Inflammatory macrophage (primary cell): ENCODE measurements around the gene PPP1R12B.
"Not testable (repeated sequence)": the region's sequence is repeated elsewhere in the genome, so short reads cannot be mapped to it uniquely, and the experiment has no call there.

ENCODE experiments used
- DNase-seq, 2 donors: peaks; one replicate each; pipeline ENCODE4 v3.0.0-alpha.2; 2020 to 2022

PPP1R12B gene

DNA sequence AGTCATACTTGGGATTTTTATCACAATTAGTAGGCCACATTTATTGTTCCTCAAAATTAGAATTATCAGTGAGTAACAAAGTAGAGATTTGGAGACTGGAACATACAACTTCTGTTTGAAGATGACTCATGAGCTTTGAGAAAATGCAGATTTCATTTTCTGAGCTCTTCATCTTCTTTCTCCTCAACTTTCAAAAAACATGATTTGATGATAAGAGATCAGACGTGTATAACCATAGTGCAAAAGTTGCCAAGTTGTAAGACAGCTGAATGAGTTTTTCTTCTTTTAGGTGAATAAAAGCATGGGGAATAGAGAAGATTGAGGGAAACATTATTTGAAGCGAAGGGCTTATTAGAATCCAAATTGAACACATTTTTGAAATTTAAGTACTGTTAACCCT is 58.4 kb downstream of the PPP1R12B start:
- not testable (repeated sequence) for DNase-seq

DNA sequence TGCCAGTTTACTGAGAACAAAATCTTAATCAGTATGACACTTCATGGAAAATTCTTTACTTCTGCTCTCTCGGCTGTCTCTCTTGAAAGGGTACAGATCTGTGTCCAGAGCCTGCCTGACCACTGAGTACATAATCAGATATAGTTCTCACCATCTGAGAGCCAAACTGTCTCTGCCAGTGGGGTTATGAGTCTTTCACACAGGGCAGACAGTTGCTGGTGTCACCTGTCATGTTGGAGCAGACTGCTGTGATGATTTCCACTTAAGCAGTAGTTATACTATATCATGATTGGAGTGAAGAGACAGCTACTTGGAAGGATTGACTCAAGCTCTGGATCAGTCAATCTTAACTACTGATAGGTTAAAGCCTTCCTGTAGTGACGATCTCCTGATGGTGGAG is 58.9 kb downstream of the PPP1R12B start:
- not testable (repeated sequence) for DNase-seq

DNA sequence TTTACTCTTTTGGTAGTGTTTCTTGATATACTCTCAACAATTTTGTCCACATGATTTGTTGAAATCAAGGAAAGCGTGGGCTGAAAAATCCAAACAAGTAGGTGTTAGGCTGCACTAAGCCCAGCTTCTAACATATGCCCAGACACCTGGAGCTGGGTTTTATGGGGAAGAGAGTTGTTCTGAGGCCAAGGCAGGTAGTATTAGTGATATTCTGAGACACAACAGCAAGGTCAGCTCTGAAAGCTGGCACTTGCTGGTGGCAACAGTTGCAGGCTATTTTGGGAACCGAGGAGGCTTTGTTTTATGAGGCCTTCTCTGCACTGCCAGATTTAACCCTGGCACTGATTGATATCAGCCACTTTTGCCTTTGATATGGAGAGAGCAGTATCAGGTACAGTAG is 61.8 kb downstream of the PPP1R12B start:
- peak in 1 of 2 donors; percentile 25 for DNase-seq

DNA sequence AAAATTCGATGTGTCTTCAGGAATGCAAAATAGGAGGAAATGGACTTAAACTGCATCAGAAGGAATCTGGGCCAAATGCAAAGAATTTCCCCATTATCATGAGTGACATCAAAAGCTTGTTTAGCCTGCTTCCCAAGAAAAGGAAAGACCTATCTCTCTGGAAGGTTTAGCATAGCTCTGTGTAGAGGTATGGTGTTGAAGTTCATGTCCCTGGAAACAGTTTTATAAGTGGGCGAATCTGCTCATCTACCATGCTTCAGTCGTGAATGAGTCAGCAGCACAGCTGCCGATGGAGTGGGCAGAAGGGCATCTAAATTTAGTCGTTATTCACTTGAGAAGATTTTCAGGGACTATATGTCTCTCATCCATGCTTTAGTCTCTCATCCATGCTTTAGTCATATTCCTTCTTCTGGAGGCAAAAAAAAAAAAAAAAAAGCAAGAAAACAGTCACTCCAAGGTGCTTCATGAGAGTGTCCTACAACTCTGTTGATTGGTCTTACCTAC is 62.4 kb downstream of the PPP1R12B start:
- peak; percentile 26 to 43 for DNase-seq

DNA sequence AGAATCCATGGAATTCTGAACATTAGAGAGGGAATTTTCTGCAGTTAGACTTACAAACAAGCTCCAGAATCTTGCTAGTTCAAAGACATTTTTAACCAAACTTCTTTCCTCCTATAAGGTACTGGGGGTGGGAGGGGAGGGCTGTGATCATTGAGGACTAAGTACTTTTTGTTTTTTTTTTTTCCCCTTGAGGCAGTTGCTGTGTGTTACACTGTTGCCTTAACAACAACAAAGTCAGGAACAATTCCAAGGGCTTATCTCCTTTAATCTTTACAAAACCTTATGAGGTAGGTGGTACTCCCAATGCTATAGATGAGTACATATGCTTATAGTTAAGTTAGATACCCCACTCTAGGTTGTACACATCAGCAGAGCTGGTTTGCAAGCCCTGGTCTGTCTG is 62.9 kb downstream of the PPP1R12B start:
- no peak for DNase-seq

DNA sequence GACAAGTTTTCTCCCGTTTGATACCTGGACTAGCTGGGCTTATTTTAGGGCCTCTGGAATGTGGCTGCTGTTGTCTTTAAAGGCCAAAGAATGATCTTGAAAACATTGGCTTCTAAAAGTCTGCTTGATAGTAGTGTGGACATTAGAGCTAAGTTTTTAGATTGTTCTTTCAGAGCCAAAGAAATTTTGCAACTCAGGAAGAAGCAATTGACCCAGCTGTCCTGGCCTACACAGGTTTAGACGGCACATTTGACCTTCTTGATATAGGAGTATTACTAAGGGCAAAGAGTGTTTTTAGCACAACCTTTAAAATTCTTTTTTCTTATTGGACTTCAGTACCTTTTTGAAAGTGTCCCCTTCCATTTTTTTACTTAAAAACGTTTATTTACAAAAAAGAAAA is 63.9 kb downstream of the PPP1R12B start:
- not testable (repeated sequence) for DNase-seq

DNA sequence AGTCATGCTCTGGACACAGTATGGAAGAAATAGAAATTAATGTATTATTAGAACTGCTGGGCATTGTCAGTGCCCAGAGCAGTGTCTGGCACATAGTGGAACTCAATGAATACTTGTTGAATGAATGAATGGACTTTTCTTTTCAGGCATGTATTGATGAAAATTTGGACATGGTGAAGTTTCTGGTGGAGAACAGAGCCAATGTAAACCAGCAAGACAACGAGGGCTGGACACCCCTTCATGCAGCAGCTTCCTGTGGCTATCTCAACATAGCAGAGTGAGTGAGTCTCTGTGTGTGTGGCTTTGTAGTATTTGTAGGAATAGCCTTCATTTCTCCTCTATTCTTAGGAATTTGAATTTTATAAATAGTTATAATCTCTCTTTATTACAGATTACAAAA is 68.1 kb downstream of the PPP1R12B start:
- DNase-seq = no peak

DNA sequence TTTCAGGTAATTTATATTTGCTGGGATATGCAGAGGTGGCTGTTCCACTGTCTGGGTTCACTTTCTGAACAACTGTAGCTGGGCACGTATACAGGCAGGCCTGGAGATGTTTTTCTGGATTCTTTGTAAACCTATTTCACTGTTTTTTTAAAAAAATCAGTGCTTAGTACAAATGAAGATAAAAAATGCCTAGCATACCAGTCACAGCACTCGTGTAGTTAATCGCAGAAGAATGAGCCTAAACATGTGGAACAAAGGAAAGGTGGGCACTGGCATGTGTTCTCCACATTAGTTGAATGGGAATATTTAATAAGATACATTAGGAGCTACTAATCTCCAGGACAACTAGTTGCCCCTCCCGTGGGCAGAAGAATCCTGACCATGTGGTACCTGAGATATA is 68.6 kb downstream of the PPP1R12B start:
- DNase-seq = not testable (repeated sequence)

DNA sequence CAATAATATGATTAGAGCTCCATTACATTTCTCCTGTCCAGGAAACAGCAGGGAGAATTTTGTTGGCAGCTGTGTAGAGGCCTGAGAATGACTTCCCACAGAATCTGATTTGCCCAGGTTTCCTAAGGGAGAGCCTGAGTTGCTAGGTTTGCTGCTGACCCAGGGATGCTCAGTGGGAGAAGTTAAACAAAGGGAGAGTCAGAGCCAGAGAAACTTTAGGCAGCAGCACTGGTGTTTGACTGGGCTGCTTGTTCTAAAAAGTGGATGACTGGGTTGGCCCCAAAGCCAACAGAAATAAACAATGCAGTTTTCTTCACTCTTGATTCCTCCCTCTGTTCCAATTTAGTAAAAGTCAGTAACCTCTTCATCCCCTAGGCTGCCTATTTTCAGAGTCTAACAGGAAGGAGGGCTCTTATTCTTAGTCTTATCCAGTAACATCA is 69.3 kb downstream of the PPP1R12B start:
- DNase-seq = not testable (repeated sequence)

DNA sequence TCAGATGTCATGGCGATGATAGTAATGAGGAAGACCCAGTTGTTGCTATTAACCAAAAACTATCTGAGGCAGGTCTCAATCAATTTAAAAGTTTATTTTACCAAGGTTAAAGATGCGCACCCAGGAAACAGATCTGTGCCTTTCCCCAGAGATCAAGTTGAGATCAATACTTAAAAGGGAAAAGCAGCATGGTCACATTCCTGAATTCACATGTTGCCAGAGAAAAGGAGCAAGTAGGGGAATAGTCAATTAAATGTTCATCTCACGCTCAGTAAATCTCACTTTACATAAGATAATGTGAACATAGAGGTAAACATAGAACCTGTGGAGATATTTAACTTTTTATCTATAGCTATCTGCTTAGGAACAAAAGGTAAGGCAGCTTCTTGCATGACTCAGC is 71.2 kb downstream of the PPP1R12B start:
- not testable (repeated sequence) for DNase-seq

DNA sequence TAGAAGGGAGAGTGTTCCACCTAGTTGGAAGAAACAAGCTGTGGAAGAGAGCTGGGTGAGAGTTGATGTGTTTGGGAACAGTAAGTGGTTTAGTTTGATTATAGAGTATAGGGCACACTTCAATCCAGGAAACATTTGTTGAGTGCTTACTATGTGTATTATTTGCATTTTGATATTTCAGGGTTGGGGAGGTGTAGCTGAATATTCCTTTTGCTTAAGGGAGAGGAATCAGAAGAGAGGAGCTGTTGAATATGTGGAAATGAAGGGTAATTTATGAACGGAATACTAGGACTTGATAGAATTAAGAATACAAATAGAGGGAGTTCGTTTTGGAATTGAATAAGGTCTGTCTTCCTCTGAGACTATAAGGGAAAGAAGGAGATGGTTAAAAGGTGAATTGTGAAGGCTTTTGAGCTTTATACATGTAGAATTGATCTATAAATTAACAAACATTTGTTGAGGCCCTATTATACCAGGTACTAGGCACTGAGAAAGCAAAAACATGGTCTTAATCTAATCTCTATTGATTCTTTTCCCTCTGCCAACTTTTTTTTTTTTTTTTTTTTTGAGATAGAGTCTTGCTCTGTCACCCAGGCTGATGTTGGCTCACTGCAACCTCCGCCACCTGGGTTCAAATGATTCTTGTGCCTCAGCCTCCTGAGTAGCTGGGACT is 72.1 kb downstream of the PPP1R12B start:
- not testable (repeated sequence) for DNase-seq

DNA sequence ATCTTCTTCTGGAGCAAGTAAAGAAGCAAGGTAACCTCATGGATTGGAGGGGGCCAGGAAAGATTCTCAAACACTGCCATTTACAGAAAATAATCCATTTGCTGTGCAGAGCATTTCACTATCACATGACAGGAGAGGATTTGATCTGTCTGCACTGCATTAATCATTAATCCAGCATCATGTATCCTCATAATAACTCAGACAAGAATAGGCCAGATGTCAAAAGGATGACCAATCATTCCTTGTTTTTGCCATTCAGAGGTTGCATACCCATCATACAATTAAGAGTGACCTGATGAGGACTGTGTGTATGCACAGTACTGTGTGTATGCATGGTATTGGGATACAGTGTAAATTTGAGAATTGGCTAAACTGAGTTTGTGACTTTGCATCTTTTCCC is 74.2 kb downstream of the PPP1R12B start:
- DNase-seq = not testable (repeated sequence)

DNA sequence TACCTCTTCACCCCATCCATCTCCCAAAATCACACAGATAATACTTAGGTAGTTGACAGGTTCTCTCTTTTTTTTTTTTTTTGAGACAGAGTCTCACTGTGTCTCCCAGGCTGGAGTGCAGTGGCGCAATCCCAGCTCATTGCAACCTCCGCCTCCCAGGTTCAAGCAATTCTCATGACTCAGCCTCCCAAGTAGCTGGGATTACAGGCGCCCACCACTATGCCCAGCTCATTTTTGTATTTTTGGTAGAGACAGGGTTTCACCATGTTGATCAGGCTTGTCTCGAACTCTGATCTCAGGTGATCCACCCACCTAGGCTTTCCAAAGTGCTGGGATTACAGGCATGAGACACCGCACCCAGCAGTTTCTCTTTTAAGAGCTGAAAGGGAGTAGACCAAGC is 75.8 kb downstream of the PPP1R12B start:
- not testable (repeated sequence) for DNase-seq

DNA sequence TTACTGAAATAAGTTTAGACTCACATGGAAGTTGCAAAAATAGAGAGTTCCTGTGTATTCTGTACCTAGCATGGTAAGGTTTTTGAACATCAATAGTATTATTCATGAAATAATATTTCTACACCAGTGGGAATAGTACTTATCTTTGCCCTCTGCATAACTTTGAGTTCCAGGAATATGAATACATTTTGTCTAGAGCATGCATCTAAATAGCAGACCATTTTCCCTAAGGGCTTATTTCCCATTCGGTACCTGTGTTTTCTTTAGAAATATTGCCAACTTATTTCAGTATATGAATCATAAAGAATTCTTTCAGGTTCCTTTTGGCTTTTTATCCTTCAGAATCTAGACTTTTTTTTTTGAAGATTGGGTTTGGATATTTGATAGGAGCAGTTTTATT is 81.6 kb downstream of the PPP1R12B start:
- not testable (repeated sequence) for DNase-seq

DNA sequence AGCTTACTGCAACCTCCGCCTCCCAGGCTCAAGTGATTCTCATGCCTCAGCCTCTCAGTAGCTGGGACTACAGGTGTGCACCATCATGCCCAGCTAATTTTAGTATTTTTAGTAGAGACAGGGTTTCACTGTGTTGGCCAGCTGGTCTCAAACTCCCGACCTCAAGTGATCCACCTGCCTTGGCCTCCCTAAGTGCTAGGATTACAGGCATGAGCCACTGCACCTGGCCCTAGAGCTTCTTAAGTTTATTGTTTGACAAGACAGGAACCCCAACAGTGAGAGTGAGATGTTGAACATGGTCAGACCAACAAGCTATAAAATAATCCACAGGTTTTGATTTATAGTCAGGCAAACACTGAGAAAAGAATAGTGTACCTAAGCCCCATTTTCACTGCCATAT is 83.8 kb downstream of the PPP1R12B start:
- DNase-seq = not testable (repeated sequence)

DNA sequence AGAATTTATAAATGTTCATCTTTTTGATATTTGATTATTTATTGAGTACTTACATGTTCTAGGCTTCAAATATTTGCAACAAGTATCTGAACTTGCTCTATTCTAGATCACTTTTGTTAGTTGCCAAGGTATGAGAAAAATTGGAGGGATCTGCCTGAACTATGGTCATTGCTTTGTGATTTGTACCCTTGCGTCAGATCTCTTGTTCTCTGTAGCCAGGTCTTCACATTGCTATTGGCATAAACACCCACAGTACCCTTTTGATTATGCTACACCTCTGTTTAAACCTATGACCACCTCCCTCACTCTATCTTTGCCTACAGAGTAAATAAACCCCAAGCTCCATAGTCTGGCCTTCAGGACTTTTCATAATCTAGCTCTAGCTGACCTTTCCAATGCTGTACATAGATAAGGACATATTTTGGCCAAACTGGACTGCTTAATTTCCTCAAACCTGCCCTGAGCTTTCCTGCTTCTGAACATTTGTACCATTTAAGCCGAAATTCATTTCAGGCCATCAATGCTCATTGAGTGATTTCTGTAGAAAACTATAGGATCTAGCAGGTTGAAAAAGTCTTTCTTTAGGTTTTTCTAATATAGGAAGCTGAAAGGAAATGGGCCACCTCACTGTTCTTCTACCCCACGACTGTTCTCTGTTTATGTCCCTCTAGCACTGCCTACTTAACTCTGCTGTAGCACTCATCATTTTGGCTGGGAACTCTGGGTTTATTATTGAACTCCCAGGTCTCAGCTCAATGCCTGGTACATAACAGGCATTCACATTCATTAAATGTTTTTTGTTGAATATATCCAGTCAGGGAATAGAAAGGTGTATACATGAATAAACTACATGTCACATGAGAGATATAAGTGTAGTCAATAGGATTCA is 84.9 kb downstream of the PPP1R12B start:
- no peak for DNase-seq

DNA sequence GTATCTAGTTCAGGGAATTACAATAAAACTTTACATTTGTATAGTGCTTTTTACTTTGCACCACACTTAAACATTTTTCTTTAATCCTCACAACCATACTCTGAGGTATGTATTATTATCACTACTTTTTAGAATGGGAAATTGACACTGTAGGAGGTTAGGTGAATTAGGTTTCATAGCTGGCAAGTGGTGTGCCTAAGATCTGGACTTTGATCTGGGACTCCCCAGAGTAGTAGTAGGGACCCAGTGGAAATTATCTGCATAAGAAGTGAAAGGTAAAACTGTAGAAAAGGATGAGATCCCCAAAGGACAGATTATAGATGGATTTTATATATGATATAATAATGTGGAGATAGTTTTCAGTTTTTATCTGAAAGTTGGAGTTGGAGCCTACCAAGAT is 85.6 kb downstream of the PPP1R12B start:
- no peak for DNase-seq

DNA sequence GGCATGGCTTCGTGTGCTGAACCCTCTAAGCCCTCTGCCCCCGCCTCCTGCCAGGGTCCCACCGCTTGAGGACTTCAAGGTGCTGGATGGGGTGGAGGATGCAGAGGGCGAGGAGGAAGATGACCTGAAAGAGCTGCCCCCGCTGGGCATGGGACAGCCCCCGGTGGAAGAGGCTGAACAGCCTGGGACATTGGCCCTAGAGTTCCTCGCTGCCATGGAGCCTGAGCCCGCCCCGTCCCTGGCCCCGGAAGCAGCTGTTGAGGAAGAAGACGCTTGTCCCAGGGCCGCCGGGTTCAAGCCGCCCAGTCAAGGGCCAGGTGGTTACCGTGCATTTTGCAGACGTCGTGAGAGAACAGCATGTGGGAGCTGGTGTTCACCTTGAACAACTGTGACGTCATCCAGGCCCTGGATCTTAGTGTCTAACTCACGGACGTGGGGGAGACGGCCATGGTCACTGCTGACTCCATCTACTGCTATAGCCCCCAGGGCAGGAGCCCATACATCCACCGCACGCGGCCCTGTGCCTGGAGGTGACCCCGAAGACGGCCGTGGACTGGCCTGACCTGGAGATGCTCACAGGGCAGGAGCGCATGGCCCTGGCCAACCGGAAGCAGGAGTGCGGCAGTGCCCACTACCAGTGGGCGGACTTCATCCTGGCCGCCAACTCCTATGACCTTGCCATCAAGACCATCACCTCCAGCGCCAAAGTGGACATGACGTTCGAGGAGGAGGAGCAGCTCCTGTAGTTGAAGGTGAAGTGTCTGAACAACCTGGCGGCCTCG is 90.1 kb downstream of the PPP1R12B start:
- DNase-seq = no peak

DNA sequence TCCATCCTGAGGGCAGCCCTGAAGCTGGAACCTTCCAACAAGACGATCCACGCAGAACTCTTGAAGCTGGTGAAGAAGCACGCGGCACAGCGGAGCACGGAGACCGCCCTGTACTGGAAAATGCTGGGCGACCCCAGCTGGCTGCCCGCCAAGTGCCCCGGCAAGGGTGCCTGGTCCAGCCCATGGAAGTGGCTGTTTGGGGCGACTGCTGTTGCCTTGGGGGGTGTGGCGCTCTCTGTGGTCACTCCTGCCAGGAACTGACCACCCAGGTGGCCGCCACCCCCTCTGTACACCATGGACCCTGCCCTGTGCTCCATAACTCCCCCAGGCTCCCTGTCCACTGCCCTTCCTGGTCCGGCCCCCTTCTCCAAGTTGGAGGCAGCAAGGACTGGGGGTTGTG is 90.8 kb downstream of the PPP1R12B start:
- DNase-seq = no peak

DNA sequence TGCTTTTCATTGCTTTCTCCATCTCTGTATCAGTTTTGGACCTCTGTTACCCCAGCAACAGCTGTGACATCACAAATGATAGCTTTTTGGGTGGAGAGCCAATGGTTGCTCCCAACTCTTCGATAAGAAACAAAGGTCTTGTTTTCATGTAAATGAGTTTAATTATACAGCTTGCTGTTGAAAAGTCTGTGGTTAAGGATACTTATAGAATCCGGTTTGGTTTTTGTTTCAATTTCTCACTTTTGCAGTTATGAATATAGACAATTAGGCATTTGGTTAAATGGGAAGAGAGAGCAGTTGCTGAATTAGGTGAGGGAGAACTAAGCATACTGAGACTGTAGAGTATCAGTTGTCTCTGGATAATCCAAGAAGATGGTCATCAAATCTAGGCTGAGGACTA is 99.6 kb downstream of the PPP1R12B start:
- not testable (repeated sequence) for DNase-seq

DNA sequence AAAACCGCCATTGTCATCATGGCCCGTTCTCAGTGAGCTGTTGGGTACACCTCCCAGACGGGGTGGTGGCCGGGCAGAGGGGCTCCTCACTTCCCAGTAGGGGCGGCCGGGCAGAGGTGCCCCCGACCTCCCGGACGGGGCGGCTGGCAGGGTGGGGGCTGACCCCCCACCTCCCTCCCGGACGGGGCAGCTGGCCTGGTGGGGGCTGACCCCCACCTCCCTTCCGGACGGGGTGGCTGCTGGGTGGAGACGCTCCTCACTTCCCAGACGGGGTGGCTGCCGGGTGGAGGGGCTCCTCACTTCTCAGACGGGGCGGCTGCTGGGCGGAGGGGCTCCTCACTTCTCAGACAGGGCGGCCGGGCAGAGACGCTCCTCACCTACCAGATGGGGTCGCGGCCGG is 103.1 kb downstream of the PPP1R12B start:
- DNase-seq = not testable (repeated sequence)

DNA sequence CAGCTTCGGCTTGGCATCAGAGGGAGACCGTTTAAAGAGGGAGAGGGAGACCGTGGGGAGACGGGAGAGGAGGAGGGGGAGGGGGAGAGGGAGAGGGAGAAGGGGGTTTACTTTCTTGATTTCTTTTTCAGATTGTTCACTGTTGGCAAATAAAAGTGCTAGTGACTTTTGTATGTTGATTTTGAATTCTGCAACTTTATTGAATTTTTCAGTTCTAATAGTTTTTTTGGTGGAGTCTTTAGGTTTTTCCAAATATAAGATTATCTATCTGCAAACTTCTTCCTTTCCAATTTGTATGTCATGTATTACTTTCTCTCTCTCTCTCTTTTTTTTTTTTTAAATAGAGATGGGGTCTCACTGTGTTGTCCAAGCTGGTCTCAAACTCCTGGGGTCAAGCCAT is 104.0 kb downstream of the PPP1R12B start:
- DNase-seq = no peak
